SW480 (cell line): Measurements from ENCODE around the gene PAX2.

Experiments
- DNase-seq: peaks from one replicate; pipeline ENCODE4 v3.0.0-alpha.2; 2016; ENCODE audit warnings: low spot score

Gene PAX2

DNA sequence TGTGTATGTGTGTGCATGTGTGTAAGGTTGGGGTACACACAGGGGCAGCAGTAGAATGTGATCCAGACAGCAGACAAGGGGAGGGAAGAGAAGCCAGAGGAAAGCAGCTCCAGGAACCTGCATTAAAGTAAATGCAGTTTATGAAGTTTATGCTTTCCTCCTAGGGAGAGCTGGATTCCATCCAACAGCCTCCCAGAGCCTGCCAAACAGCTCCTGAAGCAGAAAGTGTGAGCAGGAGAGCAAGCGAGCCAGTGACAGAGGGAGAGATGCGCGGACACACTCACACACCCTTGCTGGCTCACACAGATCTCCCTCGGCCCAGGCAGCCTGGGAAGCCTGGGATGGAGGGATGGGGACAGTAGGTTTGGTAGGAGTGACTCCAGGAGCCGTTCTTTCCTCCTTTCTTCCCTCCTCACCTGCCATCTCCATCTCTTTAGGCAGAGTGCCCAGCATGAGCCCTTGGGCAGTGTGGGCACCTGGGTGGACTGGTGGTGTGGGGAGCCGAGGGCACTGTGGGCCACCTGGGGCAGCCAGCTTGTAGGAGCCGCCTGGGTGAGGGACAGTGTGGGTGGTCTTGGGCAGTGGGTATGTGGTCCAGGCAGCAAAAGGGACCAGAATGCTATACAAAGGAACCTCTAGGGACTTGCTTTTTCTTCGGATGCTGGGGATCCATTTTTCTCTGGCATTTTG lies 46.1 kb downstream of the PAX2 start:
- DNase-seq, result no peak

DNA sequence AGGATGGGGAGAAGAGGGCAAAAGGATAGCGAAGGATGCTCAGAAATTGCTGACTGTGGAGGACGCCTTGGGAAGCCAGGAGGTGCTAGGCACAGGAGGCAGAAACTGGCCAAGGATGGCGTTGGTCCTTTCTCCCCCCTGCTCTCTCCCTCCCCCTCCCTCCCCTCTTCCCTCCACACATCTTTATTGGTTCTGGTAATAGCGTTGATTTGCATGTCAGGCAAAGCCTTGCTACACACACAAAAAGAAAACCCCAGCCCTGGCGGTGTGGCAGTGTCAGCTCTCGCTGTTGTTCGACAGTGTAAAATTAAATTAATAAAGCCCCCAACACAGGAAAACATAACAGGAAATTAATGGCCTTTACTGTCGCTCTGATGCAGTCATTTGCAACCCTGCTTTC lies 47.2 kb downstream of the PAX2 start:
- no peak for DNase-seq

DNA sequence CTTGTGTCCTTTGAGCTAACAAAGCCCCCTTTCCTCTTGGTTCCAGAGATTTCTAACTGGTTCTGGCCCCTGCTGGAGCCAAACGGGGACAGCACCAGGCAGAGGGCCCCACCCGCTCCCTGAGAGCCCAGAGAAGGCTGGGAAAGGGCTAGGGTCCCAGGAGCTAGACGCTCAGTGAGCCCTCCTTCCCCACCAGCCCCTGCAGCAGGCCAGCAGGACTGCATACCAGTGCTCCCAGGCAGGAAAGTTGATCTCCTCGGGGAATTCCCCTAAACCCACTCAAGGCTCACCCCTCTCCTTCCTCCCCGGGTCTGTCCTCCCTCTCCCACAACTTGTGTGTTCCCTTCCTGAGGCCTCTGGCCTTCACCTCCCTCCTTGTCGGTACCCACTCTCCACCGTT lies 47.7 kb downstream of the PAX2 start:
- DNase-seq, result no peak

DNA sequence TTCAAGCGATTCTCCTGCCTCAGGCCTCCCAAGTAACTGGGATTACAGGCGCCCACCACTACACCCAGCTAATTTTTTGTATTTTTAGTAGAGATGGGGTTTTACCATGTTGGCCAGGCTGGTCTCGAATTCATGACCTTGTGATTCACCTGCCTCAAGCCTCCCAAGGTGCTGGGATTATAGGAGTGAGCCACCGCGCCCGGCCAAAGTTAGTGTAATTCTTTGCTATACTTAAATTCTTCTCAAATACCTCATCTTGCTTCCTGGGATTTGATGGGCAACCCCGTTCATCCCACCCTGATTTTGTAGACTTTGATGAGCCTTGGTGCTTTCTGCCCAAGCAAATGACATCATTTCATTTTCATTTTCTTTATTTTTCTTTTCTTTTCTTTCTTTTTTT lies 54.5 kb downstream of the PAX2 start:
- DNase-seq, result no peak

DNA sequence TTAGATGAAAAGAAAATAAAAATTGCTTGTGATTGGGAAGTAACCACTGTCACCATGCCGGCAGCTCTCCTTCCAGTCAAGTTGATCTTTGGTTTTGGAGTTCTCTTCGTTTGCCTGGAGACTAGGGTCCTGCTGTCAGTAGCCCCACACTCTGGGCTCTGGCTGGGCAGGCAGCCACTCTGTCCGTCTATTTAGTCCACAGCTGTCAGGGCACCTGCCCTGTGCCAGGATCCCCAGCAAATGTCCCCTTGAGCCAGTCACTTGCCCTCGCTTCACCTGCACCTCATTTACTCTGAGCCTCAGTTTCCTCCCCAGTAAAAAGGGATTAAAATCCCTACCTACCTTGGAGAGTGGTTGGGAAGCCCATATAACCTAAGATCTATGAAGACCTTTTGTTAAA lies 55.5 kb downstream of the PAX2 start:
- DNase-seq, result no peak

DNA sequence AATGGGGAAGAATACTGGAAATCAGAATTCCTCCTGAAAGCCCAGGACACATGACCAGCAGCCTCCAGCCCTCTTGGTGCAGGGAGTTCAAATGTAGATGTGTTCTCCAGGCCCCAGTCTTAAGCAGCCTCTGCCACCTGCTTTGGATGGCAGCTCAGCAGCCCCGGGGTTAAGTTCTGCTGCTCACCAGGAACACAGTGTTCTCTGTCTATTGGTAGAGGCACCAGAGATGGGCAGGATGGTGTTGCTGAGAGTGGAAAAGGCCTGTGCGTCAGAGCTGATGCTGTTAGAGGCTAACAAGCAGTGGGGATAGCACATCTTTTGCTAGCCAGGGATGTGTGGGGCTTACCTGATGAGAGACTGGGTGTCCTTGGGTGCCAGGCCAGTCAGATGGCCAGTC lies 56.8 kb downstream of the PAX2 start:
- DNase-seq, result no peak

DNA sequence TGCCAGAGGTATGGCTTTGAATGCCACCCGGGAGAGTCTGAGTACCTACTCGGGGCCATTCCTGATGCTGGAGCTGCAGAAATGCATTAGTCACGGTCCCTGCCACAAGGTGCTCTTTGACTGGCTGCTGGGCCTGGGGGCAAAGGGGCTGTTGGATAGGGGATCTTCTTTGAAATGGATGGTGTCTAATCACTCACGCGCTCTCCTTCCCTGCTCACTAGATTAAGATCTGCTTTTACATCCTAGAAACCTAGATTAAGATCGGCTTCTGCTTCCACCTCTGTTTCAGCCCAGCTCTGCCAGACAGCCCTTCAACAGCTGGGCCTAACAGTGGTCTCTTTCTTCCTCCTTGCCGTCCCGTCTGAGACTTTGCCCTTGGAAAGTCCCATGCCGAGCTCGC lies 57.2 kb downstream of the PAX2 start:
- DNase-seq, result no peak

DNA sequence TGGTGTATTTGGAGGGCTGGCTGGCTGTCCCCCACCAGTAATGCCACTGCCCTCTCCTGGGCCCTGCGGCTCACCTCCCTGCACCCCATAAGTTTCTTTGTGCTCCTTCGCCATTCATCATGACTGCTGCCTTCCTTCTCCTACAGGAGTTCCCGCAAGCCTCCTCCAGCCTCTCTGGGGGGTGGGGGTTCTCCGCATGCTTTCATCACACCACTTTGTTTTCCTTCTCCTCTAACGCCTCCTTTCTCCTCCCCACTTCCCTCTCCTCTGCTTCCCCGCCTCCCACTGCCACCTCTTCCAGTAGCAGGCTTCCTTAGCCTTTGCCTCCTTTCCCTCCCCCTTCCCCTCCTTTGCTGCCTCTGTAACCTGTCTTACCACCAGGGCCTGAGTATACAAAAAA lies 58.1 kb downstream of the PAX2 start:
- DNase-seq, result no peak

DNA sequence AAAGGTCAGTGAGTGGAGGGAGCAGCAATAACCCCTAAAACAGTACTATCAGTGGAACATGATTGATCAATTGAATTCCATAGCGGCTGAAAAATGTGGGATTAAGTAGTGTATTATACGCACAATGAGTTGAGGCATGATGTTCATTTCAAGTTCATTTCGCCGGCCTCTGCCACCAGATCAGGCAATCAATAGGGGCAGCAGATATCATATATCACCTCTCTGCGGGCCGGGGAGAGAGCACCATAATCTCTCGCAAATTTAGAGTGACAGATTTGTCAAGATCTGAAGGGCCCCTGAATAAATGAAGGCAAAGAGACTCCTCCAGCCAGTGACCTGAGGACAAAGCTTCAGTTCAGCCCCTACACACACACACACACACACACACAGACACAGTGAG lies 58.5 kb downstream of the PAX2 start:
- no peak for DNase-seq

DNA sequence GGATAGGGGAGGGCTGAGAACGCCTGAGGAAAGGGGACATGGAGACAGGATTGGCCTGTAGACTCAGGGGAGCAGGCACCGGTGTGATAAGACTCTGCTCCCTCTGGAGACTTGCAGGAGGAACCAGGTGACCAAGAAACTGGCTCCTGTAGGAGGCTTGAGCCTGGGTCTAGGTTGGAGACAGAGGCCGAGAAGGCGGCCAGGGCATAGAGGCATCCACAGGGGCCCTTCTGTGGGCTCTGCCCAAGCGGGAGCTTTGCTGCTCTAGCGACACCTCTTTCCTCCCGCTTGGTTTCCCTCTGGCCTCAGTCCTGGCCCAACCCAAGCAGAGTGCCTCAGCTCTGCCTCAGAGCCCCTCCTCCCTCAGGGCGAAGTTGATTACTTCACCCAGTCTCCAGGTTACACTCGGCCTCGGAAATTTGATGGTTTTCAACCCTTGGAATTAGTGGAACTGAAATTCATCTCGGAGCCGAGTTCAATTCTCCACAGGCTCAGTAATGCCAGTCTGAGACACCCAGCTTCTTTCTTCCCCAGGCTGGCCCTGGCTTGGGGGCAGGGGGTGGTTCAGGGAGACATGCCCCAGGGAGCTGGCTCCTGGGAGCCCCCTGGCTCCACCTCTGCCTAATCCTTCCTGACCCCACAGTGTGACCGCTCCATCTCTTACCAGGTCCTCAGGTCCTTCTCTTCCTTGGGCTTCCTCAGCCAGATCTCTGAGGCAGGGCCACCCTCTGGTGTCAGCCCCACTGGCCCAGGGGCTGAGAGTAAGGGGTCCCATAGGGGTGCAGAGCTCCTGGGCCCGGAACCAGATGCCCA lies 60.4 kb downstream of the PAX2 start:
- DNase-seq, result no peak

DNA sequence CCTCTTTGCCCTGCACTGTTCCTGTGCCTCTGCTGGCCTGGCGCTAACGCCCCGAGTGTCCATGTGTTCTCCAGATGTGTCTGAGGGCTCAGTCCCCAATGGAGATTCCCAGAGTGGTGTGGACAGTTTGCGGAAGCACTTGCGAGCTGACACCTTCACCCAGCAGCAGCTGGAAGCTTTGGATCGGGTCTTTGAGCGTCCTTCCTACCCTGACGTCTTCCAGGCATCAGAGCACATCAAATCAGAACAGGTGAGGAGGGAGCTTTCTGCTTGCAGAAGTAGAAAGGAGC lies 60.9 kb downstream of the PAX2 start:
- no peak for DNase-seq

DNA sequence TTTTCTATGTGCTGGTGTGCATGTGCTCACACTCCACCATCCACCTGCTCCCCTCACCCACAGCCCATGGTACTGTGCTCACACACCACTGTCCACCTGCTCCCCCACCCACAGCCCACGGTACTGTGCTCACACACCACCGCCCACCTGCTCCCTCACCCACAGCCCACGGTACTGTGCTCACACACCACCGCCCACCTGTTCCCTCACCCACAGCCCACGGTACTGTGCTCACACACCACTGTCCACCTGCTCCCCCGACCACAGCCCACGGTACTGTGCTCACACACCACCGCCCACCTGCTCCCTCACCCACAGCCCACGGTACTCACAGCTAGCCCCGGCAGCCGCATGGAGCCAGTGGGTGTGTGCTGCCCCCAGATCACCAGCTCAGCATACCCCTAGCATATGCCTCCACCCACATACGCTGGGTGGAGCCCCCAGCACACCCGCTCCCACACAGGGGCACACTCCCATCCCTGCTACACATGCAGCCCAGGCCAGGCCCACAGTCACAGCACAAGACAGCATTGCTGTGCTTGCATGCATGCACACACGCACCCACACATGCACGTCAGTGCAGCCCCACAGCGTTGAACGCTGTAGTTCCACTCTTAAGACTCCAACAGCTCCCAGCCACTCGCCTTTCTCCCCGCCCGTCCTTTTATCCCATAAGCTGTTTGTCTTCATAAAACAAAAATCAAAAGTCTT lies 62.0 kb downstream of the PAX2 start:
- no peak for DNase-seq

DNA sequence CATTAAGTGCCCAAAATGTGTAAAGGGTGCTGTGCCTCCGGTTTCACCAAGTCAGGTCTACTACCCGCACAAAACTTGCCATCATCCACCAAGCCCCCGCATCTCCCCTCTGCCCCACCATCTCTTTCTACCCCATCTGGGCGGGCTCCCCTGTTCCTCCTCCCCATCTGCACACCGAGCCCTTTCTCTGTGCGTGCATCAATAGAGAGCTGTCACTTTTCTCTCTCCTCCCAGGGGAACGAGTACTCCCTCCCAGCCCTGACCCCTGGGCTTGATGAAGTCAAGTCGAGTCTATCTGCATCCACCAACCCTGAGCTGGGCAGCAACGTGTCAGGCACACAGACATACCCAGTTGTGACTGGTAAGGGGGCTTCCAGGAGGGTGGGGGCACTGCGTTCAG lies 63.5 kb downstream of the PAX2 start:
- DNase-seq, result no peak

DNA sequence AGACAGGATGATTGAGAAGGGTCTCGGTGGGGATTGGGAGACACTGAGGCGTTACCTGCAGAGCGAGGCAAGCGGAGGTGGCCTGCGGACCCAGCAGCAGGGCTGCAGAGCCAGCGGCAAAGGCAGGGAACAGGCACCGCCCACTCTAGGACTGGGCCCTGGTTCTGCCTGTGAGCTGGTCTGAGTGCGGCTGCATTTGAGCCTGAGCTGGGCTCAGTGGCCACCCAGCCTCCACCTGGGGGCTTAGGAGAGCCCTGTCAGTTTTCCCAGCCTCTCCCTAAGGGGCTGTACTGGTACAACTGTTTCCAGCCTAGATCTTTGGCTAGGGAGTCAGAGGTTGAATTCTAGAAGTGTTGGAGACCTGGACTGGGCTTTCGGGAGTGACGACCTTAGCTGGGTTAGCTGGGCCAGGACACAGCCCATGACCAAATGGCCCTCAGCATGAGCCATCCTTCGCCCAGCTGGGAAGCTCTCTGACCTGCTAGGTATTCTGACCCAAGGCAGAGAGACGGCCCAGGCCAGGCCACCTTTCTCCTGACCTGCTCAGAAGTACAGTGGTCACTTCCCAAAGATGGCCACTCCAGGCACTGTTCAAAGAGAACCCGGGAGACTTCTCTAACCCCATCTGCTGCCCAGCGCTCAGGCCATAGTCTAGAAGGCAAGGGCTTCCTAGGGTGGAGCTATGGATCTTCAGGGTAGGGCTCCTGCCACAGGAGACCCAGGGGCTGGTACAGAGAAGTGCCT lies 64.9 kb downstream of the PAX2 start:
- no peak for DNase-seq

DNA sequence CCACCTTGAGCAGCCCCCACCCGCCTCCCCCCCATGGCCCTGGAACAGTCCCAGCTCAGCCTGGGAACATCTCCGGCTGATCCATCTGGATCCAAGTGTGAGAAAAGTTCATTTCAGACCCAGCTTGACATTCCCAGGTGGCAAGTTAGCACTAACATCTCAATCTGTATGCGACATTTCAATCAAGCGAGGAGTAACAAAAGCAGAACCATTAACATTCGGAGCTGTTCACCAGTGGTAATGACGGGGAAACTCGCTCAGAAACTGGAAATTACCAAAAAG lies 65.4 kb downstream of the PAX2 start:
- no peak for DNase-seq

DNA sequence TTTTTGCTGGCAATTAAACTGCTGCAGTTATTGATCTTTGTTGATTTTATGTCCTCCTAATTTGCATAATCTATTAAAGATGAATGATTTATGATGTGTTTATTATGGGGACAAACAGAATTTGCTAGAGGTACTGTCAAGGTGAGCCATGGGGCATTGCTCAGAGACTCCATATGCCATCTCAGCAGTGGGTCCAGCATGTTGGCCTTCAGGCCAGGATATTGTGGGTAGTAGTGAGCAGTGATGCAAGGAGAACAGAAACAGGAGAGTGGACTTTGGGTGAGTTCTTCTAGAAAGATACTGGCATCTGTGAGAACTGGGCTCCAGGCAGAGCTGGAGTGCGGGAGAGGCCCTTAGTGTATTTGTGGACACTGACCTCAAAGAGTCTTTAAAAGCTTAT lies 65.9 kb downstream of the PAX2 start:
- no peak for DNase-seq

DNA sequence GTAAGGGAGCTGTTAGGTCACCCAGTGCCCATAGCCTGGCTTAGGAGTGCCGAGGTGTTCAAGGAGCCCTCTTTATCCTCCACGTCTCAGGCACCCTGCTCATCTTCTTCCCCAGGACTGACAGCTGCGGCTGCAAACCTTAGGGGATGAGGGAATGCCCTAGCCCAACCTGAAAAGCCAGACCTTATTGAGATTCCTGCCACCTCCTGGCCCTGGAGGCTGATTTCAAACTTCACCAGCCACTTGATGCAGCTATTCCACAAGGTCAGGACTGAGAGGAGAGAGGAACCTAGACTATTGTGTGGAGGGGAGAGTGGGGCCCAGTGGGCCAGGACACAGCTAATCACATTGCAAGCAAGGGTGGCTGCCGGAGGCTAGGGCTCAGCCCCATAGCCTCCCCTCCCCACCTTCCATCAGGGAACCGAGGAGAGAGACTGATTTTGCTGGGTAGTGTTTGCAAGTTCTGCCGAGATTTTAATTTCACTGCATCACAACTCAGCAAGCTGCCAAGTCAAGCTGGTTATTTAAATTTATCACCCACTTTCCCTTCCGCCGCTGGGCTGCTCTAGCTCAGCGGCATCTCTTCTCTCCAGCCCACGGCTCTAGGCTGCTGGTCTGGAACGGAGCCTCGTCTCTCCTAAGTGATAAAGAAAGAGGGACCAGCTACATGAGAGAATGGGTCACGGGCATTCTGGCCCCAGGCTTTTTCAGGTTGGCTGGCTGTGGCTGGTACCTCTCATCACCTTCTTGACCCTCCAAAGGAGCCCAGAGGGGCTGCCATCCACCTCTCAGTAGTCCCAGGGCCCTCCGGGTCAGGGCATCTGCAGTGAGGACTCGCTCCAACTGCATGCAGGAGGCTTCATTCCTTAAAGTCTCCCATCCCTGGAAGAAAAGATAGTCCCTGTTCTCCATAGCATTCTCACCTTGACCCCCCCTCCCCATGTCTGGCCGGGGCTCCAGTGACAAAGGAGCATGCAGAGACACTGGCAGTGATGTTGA lies 66.7 kb downstream of the PAX2 start:
- no peak for DNase-seq

DNA sequence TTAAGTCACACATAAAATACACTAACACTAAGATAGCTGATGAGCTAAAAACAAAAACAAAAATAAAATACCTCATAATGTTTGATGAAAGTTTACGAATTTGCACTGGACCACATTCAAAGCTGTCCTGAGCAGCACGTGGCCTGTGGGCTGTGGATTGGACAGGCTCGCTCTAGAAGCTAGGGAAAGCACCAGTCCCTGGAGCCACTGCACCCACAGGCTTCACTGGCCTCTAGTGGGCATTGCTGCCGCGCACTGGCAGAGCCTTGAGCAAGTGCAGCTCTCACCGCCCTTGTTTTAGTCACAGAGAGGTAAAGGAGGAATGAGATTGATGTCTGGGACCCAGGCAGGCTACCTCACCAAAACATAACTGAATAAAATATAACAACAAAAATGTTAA lies 67.6 kb downstream of the PAX2 start:
- no peak for DNase-seq

DNA sequence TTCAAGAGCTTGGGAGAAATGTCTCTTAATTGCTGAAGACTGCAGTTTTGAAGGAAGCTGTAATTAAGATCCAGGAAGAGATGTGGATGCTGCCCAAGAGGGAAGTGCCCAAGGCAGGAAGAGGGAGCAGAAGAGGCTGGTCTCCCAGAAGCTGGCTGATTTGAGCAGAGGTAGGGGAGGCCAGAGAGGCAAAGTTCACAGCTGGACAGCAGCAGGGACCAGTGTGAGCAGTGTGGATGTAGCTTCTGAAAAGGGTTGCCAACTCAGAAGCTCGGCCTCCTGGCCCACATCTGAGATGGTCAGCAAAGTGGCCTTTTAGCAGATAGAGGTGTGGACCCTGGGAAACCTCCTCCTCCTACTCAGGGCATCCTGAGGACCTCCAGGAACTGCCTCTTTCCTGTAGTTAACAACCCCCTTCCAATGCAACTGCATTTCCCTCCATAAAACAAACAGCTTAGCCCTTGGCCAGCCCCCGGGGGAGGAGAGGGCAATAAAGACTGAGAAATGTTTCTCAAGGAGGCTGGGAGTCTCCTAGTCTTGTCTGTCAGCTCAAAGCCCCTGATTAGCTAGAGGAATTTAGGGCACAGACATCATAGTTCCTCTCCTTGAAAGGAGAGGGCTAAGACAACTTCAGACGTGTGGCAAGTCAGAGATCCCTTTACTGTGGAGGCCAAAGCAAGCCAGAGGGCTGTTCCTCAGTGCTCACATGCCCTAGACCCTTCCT lies 69.5 kb downstream of the PAX2 start:
- no peak for DNase-seq

DNA sequence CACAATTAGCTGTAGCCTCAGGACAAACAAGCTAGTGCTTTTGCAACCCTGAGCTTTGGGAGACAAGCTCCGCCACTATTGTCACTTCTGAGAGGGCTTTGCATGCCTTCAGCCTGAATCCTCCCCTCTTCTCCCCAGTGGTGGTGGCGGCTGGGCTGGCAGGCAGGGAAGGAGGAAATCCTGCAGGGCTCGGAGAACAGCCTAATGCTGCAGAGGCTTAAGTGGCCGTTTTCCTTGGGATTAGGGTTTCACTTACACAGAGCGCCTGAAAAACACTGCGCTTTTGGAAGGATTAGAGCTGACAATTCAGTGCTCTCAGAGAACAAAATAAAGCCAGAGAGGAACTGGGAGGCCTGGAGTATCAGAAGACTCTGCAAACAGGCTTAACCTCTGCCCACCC lies 71.3 kb downstream of the PAX2 start:
- no peak for DNase-seq

DNA sequence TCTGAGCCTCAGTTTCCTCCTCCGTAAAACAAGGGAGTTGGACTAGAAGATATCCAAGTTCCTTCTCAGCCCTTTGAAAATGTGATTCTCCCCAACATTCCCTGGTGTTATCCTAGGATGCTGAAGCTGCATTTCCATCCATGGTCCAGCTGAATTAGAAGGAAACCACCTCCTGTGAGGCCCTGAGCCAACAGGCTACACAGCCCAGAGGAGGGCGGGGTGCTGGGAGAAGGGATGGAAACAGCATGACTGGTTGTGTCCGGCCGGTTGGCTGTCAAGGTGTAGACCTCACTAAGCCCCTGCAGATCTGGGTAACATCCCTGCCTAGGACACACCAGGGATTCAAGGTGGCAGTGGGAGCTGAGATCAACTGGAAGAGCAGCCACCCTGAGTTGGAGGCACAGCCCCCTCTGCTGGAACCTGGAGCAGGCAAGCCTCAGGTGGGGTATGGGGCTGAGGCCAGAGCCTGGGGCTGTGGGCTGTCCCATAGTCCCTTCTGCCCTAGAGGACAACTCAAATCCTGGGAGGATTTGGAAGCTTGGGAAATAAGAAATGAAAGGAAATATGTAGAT lies 72.0 kb downstream of the PAX2 start:
- DNase-seq, result no peak
